Retina (tissue), 1 donor: Measurements from ENCODE around the gene ZXDC.

ENCODE experiments used
- DNase-seq: peaks from one replicate; pipeline ENCODE4 v3.0.0-alpha.2; 2016

ZXDC gene

DNA sequence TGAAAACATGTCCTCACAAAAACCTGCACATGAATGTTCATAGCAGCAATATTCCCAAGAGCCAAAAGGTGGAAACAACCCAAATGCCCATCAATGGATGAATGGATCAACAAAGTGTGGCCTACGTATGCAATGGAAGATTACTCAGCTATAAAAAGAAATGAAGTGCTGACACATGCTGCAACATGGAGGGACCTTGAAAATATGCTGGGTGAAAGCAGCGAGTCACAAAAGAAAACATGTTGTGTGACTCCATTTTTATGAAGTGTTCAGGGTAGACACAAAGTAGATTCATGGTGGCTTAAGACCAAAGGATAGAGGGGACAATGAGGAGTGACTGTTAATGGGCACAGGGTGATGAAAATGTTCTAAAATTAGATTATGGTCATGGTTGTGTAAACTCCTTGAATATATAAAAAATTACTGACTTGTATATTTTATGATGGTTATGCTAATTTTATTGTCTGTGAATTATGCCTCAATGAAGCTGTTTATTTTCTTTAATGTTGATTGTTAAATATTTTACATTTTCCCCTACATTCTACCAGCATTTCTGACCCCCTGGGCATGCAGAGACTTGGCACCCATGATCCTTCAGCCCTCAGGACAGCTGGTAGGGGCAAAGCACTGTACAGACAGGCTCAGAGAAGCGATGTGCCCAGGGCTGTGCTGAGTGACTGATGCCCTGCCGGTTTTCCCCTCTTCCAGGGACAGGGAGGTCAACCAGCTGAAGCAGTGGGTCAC lies 43.2 kb downstream of the ZXDC start:
- no peak for DNase-seq

DNA sequence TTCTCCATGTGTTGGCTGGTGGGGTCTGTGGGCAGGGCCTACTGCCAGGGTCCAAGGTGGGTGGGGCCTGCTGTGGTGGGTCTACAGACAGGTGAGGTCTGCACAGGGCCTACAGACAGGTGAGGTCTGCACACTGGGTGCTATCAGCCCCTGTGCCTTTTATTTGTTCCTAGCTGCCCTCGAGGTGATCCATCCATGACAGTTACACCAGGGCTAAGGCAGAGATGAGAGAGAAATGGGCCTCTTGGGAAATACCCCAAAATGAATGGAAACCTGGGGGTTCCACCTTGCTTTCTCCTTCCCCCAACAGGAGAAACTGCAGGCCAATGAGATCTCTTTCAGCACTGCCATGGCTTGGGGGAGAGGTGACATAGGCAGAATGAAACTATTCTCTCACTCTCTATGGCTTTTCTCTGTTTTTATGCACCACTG lies 44.6 kb downstream of the ZXDC start:
- no peak for DNase-seq

GRCh38 chr3:126424751-126425150 lies 50.9 kb downstream of the ZXDC start:
- no peak for DNase-seq

- DNase-seq: no peak
These were observed 51.5 kb downstream of the ZXDC start for GRCh38 chr3:126424039-126424717.

GRCh38 chr3:126423191-126424038 lies 52.3 kb downstream of the ZXDC start:
- no peak for DNase-seq

DNA sequence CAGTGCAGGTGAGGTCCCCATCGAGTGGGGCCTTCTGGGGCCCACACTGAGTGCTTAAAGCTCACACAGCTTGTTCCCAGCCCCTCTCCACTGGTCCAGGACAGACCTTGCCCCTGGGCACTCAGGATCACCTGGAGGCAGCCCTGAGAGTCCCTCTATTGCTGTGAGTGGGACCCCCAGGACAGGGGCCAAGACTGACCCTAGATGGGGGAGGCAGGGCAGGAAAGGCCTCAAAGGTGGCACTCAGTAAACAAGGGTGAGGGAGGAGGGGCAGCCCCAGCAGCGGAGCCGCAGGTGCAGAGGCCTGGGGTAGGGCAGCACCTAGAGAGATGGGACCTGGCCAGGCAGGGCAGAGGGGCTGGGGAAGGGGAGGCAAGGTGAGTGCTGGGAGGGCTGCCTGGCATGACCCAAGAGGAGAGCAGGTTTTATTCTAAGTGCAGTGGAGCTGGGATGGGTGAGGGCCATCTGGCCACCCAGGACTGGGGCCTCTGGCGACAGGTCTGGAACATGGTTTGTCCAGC lies 53.1 kb downstream of the ZXDC start:
- no peak for DNase-seq

- DNase-seq: no peak
These were observed 53.6 kb downstream of the ZXDC start for GRCh38 chr3:126422121-126422520.

- DNase-seq: no peak
These were observed 54.0 kb downstream of the ZXDC start for GRCh38 chr3:126421573-126422119.

- no peak for DNase-seq
These were observed 55.6 kb downstream of the ZXDC start for GRCh38 chr3:126419886-126420786.

- no peak for DNase-seq
These were observed 56.5 kb downstream of the ZXDC start for GRCh38 chr3:126419151-126419703.

DNA sequence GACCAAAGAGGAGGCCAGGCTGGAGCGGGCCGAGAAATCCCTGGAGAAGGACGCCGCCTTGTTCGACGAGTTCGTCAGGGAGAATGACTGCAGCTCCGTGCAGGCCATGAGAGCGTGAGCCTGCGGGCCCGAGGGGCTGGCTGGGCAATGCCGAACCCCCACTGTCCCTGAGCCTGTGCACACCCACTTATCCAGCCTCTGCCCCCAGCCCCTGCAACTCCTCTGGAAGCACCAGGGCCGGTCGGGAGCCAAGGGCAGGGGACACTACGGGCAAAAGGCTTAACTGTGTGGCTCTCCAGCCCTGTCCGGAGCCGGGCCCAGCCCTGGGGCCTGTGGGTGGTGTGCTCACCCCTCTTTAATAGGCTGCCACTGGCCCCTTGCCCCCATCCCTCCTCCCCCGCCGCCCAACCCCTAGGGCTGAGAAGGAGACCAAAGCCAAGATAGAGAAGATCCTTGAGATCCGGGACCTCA lies 57.0 kb downstream of the ZXDC start:
- no peak for DNase-seq

GRCh38 chr3:126417981-126418530 lies 57.6 kb downstream of the ZXDC start:
- DNase-seq: no peak

DNA sequence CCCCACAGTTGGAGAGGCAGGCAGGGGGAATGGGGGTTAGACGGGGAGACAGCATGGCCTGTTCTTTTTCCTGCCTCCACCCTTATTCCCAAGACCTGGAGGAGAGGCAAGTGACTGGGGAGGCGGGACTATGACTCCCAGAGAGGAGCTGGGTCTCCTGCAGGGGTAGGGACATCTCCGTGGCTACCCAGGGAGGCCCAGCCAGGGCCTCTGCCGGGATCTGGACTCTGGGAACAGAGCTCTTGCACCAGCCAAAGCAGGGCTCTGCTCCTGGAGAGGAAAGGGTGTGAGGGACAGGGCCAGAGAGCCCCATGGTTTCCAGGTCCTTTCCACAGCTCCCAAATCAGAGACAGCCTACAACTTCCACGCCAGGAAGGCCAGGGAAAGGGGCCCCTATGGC lies 58.2 kb downstream of the ZXDC start:
- no peak for DNase-seq

GRCh38 chr3:126416943-126417342 lies 58.7 kb downstream of the ZXDC start:
- no peak for DNase-seq

- no peak for DNase-seq
These were observed 59.8 kb downstream of the ZXDC start for GRCh38 chr3:126415661-126416591.

- no peak for DNase-seq
These were observed 60.6 kb downstream of the ZXDC start for GRCh38 chr3:126414961-126415660.

DNA sequence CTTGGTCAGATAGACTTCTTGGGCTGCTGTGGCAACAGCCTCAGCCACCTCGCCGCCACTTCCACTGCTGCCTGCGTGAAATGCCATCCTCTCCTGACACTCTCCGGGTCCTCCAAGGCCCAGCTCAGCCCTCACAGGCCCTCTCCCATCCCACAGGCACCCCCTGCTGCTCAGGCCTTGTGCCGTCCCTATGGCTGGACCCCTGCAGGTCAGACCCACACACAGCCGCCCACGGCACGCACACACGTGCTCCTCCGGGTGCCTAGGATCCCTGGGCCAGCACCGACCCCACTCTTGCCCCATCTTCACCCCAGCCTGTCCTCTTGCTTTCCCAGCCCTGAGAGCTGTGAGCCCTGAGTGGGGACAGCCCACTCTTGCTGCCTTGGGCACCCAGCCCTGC lies 61.3 kb downstream of the ZXDC start:
- DNase-seq: no peak

- DNase-seq: no peak
These were observed 62.0 kb downstream of the ZXDC start for GRCh38 chr3:126413693-126414080.
